HL-60/S4 (cell line): ENCODE results near the gene GRM5.
"Not testable (repeated sequence)": the region's sequence is repeated elsewhere in the genome, so short reads cannot be mapped to it uniquely, and the experiment has no call there.

Experiments
- in situ Hi-C: fragments of 300-500 bp; cut with MboI; formaldehyde crosslinking; loops from 2 replicates; pipeline ENCODE4 v1.14.3; 2022; ENCODE audit warnings: low sequenced_read_pairs

The GRM5 gene

GRCh38 chr11:88975441-88975840 is 90.3 kb downstream of the GRM5 start:
- in situ Hi-C loops, result not testable (repeated sequence)

- in situ Hi-C loops, result no loop called here
Measured at GRCh38 chr11:88972210-88972609, 93.6 kb downstream of the GRM5 start.

DNA sequence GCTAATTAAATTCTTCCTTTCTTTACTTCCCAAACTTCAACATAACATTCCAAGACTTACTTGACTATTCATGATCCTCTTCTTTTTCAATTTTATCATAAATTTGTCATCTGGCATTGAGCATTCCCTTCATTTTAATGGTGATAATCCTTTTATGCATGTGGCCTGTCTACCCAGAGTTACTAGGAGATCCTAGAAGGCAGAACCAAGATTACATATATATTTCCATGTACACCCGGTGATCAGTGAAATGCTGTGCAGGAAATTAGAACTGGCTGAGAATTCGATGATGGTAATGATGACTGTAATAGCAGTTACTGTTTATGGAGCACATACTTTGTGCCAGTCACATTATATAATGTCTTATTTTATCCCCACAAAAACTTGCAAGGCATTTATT is 104.2 kb downstream of the GRM5 start:
- in situ Hi-C loops, result not testable (repeated sequence)

DNA sequence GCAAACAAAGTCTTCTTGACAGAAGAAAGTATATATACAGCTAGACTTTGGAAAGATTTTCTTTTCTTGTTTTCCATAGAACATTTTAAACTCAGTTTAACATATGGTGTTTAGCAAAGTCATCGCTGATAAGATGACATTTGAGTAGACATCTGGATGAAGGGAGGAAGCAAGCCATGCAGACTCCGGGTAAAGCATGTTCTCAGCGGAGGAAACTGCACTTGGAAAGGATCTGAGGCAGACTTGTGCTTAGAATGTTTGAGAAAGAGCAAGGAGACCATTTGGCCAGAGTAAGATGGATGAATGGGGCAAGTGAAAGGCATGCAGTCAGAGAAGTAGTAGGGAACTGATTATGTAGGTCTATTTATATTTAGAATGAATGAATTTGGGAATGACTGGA is 105.9 kb downstream of the GRM5 start:
- in situ Hi-C loops, result not testable (repeated sequence)

DNA sequence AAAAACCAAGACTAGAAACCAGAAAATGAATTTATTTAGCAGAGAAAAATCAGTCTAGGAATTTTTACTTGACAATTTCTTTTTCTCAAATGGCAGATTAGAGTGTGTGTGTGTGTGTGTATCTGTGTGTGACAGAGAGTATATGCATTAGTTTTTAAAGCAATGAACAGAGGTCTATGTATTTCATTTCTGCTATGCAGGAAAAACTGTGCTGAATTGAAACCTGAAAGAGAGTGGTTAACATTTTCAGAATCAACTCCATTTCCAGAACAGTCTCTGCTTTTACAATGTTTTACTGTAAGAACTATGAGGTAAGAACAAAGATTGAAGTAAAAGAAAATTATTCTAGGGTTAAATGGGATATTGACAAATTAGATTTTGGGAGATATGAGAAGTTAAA is 114.8 kb downstream of the GRM5 start:
- in situ Hi-C loops, result no loop called here

- in situ Hi-C loops, result not testable (repeated sequence)
Measured at GRCh38 chr11:88948908-88949307, 116.9 kb downstream of the GRM5 start.

DNA sequence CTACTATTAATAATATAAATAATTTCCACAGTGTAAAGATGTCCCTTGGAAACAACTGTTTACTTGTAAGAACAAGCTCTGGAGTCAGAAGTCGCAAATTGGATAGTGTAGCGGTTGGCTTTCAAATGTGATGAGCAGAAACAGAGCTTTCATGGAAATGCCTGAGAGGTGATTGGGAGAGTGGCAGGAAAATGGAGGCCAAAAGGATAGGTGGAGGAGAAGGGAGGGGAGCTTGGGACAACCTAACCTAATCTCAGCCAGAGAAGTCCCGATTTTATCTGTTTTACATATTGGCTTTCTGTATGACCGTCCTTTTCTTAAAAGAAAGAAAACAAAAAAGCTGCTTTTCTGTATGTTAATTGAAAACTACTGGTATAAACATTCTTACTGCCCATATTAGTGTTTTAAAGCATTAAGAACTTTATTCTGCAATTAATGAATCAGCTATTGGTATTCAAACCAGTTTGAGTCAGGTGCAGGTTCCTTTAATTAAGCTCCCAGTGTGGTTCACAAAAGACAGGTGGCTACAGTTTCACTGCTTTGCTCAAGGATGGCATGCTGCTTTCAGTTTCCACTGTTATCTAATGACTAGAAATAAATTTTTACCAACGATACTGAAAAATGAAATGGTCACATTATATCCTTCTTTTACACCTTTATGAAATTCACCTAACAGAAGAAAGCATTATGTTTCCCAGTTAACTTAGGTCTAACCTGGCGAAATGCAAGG is 117.8 kb downstream of the GRM5 start:
- in situ Hi-C loops, result not testable (repeated sequence)

DNA sequence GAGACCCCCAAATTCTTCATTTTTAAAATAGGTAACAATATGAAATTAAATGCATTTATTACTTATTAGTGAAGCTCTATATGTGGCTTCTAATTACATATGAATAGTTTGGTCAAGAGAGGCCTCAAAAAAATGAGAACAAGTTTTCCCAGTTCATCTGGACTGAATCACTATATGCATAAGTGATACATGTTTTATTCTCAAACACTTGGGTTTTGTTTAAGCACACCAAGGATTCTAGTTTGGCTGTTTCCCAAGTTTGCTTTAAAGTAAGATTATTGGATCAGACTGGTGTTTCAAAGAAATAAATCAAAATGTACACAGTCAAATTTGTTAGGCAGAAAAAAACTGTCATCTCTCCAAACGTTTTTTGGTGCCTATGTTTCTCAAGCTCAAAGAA is 136.1 kb downstream of the GRM5 start:
- in situ Hi-C loops, result not testable (repeated sequence)

- in situ Hi-C loops, result not testable (repeated sequence)
Measured at GRCh38 chr11:88917065-88917464, 148.7 kb downstream of the GRM5 start.

- in situ Hi-C loops, result no loop called here
Measured at GRCh38 chr11:88909500-88909899, 156.3 kb downstream of the GRM5 start.

DNA sequence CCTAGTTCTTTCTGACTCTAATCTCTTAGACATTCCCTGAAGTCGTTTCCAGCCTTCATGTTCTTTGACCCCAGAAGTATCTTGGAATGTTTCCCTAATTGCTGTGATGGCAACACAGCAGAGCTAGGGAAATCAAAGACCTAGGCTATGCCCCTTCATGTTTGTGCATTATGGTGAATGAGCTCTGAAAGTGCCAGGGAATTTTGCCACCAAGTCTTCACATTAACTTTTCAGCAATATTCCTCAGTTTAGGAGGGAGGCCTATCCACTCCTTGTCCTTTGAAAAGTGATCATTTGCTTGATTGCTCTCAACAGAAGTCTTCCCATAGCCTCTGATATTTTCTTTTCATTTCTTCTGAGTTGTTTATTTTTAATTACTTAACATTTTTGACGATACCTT is 164.3 kb downstream of the GRM5 start:
- in situ Hi-C loops, result not testable (repeated sequence)

DNA sequence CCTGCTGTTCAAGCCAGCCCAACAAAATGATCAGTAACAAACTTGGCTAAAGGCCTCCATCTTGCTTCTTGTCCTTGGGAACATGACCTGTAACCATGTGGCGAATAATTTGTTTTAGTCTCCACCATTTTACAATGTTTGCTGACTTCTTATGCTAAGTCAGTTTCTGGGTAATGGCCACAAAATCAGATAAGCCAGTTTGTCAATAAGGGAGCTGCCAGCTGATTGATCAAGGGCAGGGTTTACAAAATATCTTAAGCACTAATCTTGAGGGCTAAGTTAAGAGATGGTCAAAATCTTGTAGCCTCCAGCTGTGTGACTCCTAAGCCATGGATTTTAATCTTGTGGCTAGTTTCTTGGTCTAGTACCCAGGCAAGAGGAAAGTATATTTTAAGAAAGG is 176.9 kb downstream of the GRM5 start:
- in situ Hi-C loops, result not testable (repeated sequence)

DNA sequence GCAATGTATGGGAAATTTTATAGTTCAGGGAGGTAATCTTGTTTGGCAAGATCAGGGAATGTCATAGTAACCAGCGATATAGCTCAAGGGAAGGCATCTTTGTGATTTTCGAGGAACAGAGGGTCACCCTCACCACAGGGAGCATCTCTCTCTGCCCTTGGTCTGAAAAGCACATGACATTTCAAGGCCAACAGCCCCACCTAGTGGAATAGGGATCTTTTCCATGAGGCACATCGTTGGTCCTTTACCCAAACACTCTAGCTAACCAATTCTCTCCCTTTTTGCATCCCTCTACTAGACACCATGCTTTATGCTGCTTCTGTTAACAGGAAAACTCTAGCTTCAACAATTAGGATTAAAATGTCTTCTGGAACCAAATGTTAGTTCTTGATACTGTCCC is 179.0 kb downstream of the GRM5 start:
- in situ Hi-C loops, result no loop called here

DNA sequence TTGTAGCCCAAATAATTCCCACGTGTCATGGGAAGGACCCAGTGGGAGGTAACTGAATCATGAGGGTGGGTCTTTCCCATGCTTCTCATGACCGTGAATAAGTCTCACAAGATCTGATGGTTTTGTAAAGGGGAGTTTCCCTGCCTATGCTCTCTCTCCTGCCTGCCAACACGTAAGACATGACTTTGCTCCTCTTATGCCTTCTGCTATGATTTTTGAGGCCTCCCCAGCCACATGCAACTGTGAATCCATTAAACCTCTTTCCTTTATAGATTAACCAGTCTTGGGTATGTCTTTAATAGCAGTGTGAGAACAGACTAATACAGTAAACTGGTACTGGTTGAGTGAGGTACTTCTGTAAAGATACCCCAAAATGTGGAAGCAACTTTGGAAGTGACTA is 183.0 kb downstream of the GRM5 start:
- in situ Hi-C loops, result not testable (repeated sequence)

DNA sequence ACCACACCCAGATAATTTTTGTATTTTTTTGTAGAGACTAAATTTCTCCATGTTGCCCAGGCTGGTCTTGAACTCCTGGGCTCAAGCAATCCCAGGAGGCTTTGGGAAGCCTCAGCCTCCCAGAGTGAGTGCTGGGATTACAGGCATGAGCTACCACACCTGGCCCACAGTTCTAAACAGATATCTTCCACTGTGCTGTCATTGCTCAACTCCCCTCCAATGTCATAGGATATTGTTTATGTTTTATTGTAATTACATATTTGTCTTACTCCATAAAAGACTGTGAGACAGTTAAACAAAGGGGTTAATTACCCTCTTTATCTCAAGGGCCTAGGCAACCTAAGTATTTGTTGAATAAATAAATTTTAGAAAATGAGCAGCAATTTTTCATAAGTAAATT is 204.2 kb downstream of the GRM5 start:
- in situ Hi-C loops, result no loop called here

- in situ Hi-C loops, result not testable (repeated sequence)
Measured at GRCh38 chr11:88860431-88860830, 205.4 kb downstream of the GRM5 start.

DNA sequence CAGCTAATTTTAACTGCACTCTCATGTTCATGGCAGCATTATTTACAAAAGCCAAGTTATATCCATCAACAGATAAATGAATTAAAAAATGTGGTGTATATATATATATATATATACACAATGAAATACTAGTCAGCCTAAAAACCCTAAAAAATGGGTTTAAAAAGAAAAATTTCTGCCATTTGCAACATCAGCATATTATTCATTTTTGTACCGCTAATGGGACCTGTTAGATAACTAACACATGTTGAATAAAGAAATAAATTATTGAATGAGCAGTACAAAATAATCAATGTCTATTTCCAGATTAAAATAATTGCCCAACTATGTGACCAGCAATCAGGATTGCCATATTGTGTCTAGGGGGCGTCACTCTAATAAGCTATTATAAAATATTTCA is 211.8 kb downstream of the GRM5 start:
- in situ Hi-C loops, result not testable (repeated sequence)

DNA sequence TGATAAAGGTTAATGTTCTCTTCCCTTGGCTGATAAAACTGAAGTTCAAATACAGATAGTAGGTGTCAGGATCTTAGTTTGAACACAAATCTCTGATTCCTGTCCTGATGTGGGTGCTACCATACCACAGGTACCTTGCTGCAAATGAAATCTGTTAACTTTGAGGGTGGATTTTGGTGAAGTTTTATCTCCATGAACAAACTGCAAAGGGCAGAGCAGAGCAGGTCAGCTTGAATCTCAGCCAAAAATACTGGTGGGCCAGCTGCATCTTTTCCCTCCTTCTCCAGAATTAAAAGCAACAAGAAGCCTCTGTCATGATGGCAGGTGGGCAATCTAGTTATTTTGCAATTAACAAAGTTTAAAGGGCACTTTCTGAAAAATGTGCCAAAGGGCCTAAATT is 214.2 kb downstream of the GRM5 start:
- in situ Hi-C loops, result not testable (repeated sequence)

DNA sequence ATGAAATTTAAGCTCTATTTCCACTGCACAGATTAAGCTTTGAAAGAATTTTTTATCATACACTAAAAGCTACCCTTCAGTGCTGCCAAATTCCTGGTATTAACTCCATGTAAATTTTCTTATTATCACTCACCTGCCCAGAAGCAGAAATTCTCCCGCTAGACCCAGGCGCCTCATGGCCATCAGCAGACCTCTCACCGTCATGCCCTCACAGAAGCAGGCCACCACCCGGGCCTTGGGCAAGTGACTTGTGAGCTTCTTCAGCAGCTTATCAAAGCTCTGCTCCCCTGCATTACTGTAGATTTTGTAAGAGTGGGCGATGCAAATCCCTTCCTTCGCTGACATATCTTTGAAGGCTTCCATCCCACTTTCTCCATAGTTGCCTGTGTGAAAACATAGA is 216.0 kb downstream of the GRM5 start:
- in situ Hi-C loops, result not testable (repeated sequence)

DNA sequence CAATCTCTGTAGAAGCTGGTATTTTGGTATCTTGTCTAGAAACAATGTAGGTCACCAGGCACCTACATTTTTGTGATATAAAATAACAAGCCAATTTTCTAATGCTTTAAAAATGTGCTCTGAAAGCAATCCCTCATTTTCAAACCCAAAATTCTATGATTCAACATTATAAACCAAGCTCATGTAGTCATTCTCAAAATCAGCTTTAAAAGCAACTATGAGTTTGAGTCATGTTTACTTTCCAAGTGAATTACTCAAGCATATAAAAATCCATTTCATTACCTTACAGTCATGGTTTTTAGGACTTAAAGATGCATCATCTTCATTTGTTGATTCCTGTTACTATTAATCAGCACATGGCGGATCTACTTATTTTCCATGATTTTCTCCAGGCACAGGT is 216.4 kb downstream of the GRM5 start:
- in situ Hi-C loops, result no loop called here

- in situ Hi-C loops, result not testable (repeated sequence)
Measured at GRCh38 chr11:88846266-88846665, 219.5 kb downstream of the GRM5 start.

GRCh38 chr11:88844941-88845340 is 220.8 kb downstream of the GRM5 start:
- in situ Hi-C loops, result not testable (repeated sequence)

DNA sequence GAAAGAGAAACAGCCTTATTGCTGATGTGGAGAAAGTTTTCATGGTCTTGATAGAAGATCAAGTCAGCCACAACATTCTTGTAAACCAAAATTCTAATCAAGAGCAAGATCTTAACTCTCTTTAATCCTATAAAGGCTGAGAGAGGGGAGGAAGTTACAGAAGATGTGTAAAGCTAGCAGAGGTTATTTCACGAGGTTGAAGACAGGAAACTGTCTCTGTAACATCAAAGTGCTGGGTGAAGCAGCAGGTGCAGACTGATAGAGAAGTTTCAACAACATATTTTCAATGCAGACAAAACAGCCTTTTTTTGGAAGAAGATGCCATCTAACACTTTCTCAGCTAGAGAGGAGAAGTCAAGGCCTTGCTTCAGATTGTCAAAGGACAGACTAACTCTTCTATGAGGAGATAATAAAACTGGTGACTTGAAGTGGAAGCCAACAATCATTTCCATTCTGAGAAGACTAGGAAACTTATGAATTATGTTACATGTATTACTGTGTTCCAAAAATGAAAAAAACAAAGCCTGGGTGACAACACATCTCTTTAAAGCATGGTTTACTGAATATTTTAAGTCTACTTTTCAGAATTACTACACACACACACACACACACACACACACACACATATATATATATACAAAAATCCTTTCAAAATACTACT is 221.9 kb downstream of the GRM5 start:
- in situ Hi-C loops, result not testable (repeated sequence)
